NCI-H2196 (cell line): ENCODE results near the gene CTU2.
"Not testable (repeated sequence)": the region's sequence is repeated elsewhere in the genome, so short reads cannot be mapped to it uniquely, and the experiment has no call there.

ENCODE experiments used
- DNase-seq: peaks from one replicate; lab custom pipeline; 2025; ENCODE audit not compliant: unreplicated experiment; lab: John Stamatoyannopoulos, UW

Gene CTU2

GRCh38 chr16:88706229-88706964 lies at the start of gene CTU2, which contains the start of gene RNF166:
Gene CTU2, plus strand, starts transcription at chr16:88706503. Its CDS starts 28 bp downstream, at chr16:88706531.
Gene RNF166, minus strand, starts transcription at chr16:88706408. Its CDS starts 83 bp downstream, at chr16:88706325.
- DNase-seq: peak; percentile 79

- DNase-seq: no peak
Measured at GRCh38 chr16:88657371-88657770, 48.9 kb upstream of the CTU2 start.

- no peak for DNase-seq
Measured at GRCh38 chr16:88658714-88659113, 47.6 kb upstream of the CTU2 start.

GRCh38 chr16:88659160-88659559 lies 47.1 kb upstream of the CTU2 start:
- DNase-seq: no peak

- no peak for DNase-seq
Measured at GRCh38 chr16:88661468-88661867, 44.8 kb upstream of the CTU2 start.

GRCh38 chr16:88662222-88662842 lies 44.0 kb upstream of the CTU2 start:
- DNase-seq: no peak

- DNase-seq: peak; percentile 86
Measured at GRCh38 chr16:88662843-88663606, 43.3 kb upstream of the CTU2 start, which contains the start of gene MVD. Gene MVD, minus strand, starts transcription at chr16:88663091. Its CDS starts 11 bp downstream, at chr16:88663080.

GRCh38 chr16:88665148-88665547 lies 41.2 kb upstream of the CTU2 start:
- DNase-seq: no peak

GRCh38 chr16:88665570-88665969 lies 40.7 kb upstream of the CTU2 start:
- no peak for DNase-seq

- DNase-seq: no peak
Measured at GRCh38 chr16:88667461-88667860, 38.8 kb upstream of the CTU2 start.

GRCh38 chr16:88669493-88669892 lies 36.8 kb upstream of the CTU2 start:
- not testable (repeated sequence) for DNase-seq

- DNase-seq: no peak
Measured at GRCh38 chr16:88669980-88670379, 36.3 kb upstream of the CTU2 start.

GRCh38 chr16:88671806-88672205 lies 34.5 kb upstream of the CTU2 start:
- DNase-seq: no peak

- no peak for DNase-seq
Measured at GRCh38 chr16:88672776-88673175, 33.5 kb upstream of the CTU2 start.

GRCh38 chr16:88673716-88674379 lies 32.5 kb upstream of the CTU2 start:
- DNase-seq: no peak

- no peak for DNase-seq
Measured at GRCh38 chr16:88676502-88677242, 29.6 kb upstream of the CTU2 start.

GRCh38 chr16:88677721-88678120 lies 28.6 kb upstream of the CTU2 start:
- DNase-seq: no peak

- DNase-seq: no peak
Measured at GRCh38 chr16:88678224-88678979, 27.9 kb upstream of the CTU2 start.

GRCh38 chr16:88680554-88681083 lies 25.7 kb upstream of the CTU2 start:
- DNase-seq: no peak
